ENCODE data around the gene DYNLL1.
"Not testable (repeated sequence)": the region's sequence is repeated elsewhere in the genome, so short reads cannot be mapped to it uniquely, and the experiment has no call there.

Gene DYNLL1

GRCh38 chr12:120519324-120519723 is 23.4 kb downstream of the DYNLL1 start:
- DNase-seq, result not testable (repeated sequence)

- DNase-seq, result no peak
Measured at GRCh38 chr12:120522568-120522967, 26.7 kb downstream of the DYNLL1 start.

GRCh38 chr12:120528861-120529525 is 33.1 kb downstream of the DYNLL1 start, which contains the start of gene COQ5:
TSS of gene COQ5 (minus strand) at chr12:120529158. CDS start at chr12:120529141, 17 bp downstream.
- peak; percentile 82 to 88 for DNase-seq

GRCh38 chr12:120529641-120530417 is 33.9 kb downstream of the DYNLL1 start:
- DNase-seq, result no peak

GRCh38 chr12:120530418-120530761 is 34.5 kb downstream of the DYNLL1 start:
- DNase-seq, result not testable (repeated sequence)

- DNase-seq, result no peak
Measured at GRCh38 chr12:120532701-120533238, 36.9 kb downstream of the DYNLL1 start.

- peak; percentile 67 to 79 for DNase-seq
Measured at GRCh38 chr12:120534203-120534702, 38.3 kb downstream of the DYNLL1 start, which contains the start of gene RNF10. TSS of gene RNF10 (plus strand) at chr12:120534356. CDS start at chr12:120534812, 456 bp downstream.

GRCh38 chr12:120534703-120535655 is 39.1 kb downstream of the DYNLL1 start:
- no peak for DNase-seq

GRCh38 chr12:120536064-120536791 is 40.3 kb downstream of the DYNLL1 start:
- no peak for DNase-seq

- no peak for DNase-seq
Measured at GRCh38 chr12:120537856-120538220, 41.9 kb downstream of the DYNLL1 start.

GRCh38 chr12:120538281-120539156 is 42.6 kb downstream of the DYNLL1 start:
- no peak for DNase-seq

GRCh38 chr12:120539303-120539702 is 43.4 kb downstream of the DYNLL1 start:
- no peak for DNase-seq

- DNase-seq, result no peak
Measured at GRCh38 chr12:120540445-120540844, 44.5 kb downstream of the DYNLL1 start.

- no peak for DNase-seq
Measured at GRCh38 chr12:120542166-120542565, 46.3 kb downstream of the DYNLL1 start.

- no peak for DNase-seq
Measured at GRCh38 chr12:120544691-120545090, 48.8 kb downstream of the DYNLL1 start.

GRCh38 chr12:120546050-120546386 is 50.1 kb downstream of the DYNLL1 start:
- no peak for DNase-seq

Data from hippocampal formation (tissue), 2 donors.